IPS-NIHi11 (cell line): ENCODE results near the gene NEDD8.

Experiments used
- DNase-seq: peaks from one replicate; pipeline ENCODE4 v3.0.0; 2012; ENCODE audit warnings: mixed read lengths, low spot score

The NEDD8 gene

GRCh38 chr14:24196071-24197055 lies 35.8 kb downstream of the NEDD8 start:
- DNase-seq = no peak

- DNase-seq = peak; percentile 95
Observed at GRCh38 chr14:24195186-24196070, 36.7 kb downstream of the NEDD8 start, which contains the start of gene TM9SF1. Gene TM9SF1 (minus strand): TSS chr14:24195441. CDS start chr14:24195019, 422 bp downstream.

DNA sequence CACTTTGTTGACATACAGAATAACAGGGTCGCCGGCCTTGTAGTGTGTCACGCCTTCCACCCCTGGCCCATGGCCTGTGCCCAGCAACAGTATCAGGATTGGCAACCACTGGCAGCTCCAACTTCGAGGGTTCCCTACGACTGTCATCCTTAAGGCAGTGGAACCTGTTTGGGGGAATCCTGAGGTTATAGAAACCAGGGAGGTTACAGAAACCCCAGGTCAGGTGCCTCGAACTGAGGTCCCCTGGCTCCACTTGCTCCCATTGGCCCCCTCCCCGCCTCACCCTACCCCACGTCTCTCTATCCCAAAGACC lies 37.3 kb downstream of the NEDD8 start:
- no peak for DNase-seq

DNA sequence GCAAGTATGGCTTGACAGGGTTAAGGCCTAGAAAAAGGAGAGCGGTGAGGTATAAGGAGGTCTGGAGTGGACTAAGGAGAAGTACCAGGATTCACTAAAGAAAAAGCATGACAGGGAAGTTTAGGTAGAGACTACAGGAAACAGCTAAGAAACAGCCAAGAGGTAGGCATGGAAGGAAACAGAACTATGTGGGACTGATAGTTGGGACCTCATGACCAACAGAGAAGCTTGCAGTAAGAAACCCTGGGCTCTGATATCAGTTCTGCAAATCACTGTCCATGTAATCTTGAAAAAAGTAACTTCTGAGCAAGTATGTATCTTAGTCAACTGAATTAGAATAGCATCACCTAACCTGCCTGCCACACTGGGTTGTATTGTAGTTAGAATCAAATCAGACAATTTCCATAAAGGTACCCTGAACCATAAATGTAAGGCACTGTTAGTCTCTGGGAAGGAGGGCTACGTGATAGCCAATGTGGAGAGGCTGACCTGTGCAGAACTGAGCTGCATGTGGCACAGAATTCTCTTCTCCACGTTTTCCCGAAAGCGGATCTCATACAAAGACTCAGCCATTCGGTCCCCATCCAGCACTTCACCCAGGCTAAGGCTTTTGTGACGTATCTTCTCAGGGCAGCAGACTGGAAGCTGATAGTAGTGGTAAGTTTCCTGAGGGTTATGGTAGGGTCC lies 37.8 kb downstream of the NEDD8 start:
- DNase-seq = no peak

DNA sequence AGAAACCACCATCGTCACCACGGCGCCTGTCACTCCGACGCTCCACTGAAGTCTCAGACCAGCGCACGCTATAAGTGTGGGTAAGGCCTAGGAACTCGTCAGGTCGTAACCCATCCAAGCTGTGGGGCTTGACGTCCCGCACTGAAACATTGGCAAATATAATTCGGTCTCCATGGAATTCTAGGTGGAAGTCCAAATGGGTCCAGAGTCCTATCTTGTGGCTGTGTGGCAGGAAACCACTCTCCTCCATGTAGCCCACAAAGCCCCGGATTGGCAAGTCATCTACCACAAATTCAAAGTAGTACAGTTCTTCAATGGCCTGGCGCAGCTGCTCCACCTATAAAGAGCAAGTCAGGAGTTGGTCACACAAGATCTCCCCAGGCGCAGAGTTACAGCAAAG lies 39.2 kb downstream of the NEDD8 start:
- no peak for DNase-seq

DNA sequence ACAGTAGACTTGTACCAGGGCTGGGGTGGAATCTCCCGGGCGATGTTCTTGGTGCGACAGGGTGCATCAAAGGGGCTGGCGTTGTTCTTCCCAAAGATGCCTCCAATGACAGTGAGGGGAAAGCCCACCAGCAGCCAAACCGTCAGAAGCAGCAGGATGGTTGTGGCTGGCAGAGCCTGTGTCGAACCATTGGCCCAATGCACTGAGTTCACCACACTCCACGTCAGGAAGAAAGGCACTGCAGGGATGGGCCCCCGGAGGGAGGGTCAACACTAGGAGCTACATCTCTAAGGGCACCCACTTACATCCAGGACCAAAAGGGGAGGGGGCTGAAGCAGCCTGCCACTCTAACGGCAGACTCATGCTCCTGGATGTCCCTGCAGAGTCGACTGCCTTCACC lies 41.8 kb downstream of the NEDD8 start:
- no peak for DNase-seq

GRCh38 chr14:24189460-24189859 lies 42.7 kb downstream of the NEDD8 start:
- DNase-seq = no peak

- no peak for DNase-seq
Observed at GRCh38 chr14:24189059-24189375, 43.1 kb downstream of the NEDD8 start.

DNA sequence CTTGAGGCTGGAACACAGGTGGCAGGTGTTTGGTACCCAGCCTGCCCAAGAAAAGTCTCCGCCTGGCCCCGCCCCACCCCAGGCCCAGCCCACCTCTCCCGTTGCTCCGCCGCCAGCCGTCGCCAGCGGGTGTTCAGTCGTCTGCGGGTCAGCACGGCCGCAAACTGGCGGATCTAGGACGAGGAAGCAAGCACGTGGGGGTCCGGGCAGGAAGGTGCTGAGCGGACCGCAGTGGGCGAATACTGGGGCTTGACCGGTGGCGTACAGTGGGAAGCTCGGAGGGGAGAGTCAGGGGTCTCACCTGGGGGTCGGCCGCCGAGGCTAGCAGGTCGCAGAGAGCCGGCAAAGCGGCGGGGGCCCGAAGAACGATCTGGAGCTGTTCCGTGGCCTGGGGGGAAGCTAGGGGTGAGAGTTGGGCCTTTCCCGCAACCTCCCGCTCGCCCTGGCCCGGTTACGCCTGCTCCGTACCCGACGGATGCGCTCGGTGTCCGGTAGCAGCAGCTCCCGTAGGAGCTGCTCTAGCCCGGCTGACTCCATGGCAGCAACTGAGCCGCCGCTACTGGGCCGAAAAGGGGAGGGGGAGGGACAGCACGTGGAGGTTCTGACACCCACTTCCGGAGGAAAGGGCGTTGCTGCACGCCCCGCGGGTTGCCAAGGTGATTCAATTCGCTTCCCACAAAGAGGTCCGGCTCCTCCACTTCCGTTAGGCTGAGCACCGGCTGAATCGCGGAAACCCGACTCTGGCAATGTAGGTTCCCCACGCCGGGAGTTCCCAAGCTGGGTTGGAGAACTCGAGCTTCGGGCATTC lies 43.7 kb downstream of the NEDD8 start, which contains the start of gene IPO4:
Gene IPO4 (minus strand): TSS at position 566 of the 808 bp plus-strand sequence. CDS start 29 bp downstream, at position 537.
- DNase-seq = peak; percentile 99

DNA sequence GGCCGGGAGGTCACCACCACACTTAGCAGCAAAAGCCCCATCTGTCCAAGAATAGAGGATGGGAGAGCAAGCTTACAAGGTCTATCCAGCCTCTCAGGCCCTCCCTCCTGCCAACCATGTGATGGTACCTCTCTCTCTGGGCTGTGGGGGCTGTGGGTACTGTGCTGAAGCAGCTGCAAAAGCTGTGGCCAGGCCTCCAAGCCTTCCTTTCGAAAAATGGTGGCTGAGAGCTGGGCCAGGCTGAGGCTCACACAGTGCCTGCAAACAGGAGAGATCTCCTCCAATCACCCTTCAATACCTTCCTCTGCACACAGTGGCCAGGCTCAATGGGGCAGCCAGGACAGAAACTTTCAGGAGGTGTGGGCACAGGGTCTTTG lies 44.6 kb downstream of the NEDD8 start:
- no peak for DNase-seq

- DNase-seq = no peak
Observed at GRCh38 chr14:24186831-24187538, 45.2 kb downstream of the NEDD8 start.

- DNase-seq = no peak
Observed at GRCh38 chr14:24185741-24186140, 46.4 kb downstream of the NEDD8 start.

GRCh38 chr14:24185026-24185425 lies 47.1 kb downstream of the NEDD8 start:
- no peak for DNase-seq

GRCh38 chr14:24184104-24184970 lies 47.8 kb downstream of the NEDD8 start:
- DNase-seq = no peak

- DNase-seq = no peak
Observed at GRCh38 chr14:24183014-24183481, 49.1 kb downstream of the NEDD8 start.

- no peak for DNase-seq
Observed at GRCh38 chr14:24182110-24182882, 49.9 kb downstream of the NEDD8 start.

- no peak for DNase-seq
Observed at GRCh38 chr14:24181371-24182077, 50.6 kb downstream of the NEDD8 start.
